Endothelial cell of umbilical vein (primary cell): ENCODE results near the gene SLC38A10. TPM values are rescaled to one million over a fixed set of nuclear protein-coding genes. Genes with fewer than 3 reads are reported as not detected.
A peak's percentile ranks its signal among the peaks of the same experiment; 100 is the strongest.

Experiments
- BruUV-seq: library from RNA; stranded (reverse); fragments of 400-500 nt; replicated peaks from 2 replicates; lab custom pipeline; 2021; lab: Mats Ljungman, UMichigan
- CTCF ChIA-PET: fragments of 300-600, 350-600 bp; sonication (Branson Sonifier 250); formaldehyde crosslinking; loops from one replicate; lab custom pipeline; 2021; ENCODE audit warnings: antibody characterized with exemption, inconsistent platforms; lab: Charles Lee
- POLR2A ChIA-PET: fragments of 300-600, 350-600 bp; sonication (Branson Sonifier 250); formaldehyde crosslinking; loops from one replicate; lab custom pipeline; 2021; ENCODE audit warnings: antibody characterized with exemption, inconsistent platforms; lab: Charles Lee
- DNase-seq: peaks from one replicate; pipeline ENCODE4 v3.0.0-alpha.2; 2011; ENCODE audit warnings: low read depth, low spot score
- FAIRE-seq: peaks from 2 replicates; lab custom pipeline; 2011; peaks lifted over from hg19 to GRCh38; lab: Jason Lieb, UNC
- H2AFZ ChIP-seq: 2 replicates; pipeline ENCODE4 v1.6.0; 2012; ENCODE audit warnings: low read depth, low read length, control low read depth, inconsistent platforms
- H3K27ac ChIP-seq: 2 replicates; pipeline ENCODE4 v1.5.1; 2011; ENCODE audit warnings: low read depth, mild to moderate bottlenecking, control low read depth, low read length, moderate library complexity; ENCODE audit not compliant: insufficient read depth
- H3K27me3 ChIP-seq, 2 experiments: 2 replicates each; pipeline versions ENCODE4 v1.6.0 to v1.6.1; 2011; ENCODE audit warnings: low read length in 2 of 2, mixed read lengths in 1 of 2; ENCODE audit not compliant: control insufficient read depth in 2 of 2, insufficient read depth in 2 of 2
- H3K36me3 ChIP-seq, 2 experiments: 2 replicates in 1 of 2; 3 replicates in 1 of 2; pipeline ENCODE4 v1.5.1; 2011; ENCODE audit warnings: low read length in 2 of 2, mild to moderate bottlenecking in 1 of 2, moderate library complexity in 1 of 2; ENCODE audit not compliant: control insufficient read depth in 2 of 2, insufficient read depth in 2 of 2; ENCODE audit errors: extremely low read depth in 1 of 2
- H3K4me1 ChIP-seq: 3 replicates; pipeline ENCODE4 v1.5.1; 2011; ENCODE audit warnings: mild to moderate bottlenecking, low read length; ENCODE audit not compliant: control insufficient read depth, insufficient read depth; ENCODE audit errors: extremely low read depth
- H3K4me2 ChIP-seq: 2 replicates; pipeline ENCODE4 v1.6.1; 2011; ENCODE audit warnings: low read length, control low read depth, mixed read lengths; ENCODE audit not compliant: insufficient read depth
- H3K4me3 ChIP-seq, 3 experiments: fragments of 200-600 bp in 1 of 3; sonication (generic), shearing (Covaris generic) in 1 of 3; replicated peaks in 1 of 3; 2 replicates each; pipeline ENCODE4 v1.5.1; 2011 to 2016; ENCODE audit warnings: control low read depth in 3 of 3, low read length in 3 of 3, mild to moderate bottlenecking in 2 of 3, inconsistent platforms in 1 of 3, low read depth in 1 of 3, moderate library complexity in 1 of 3; ENCODE audit not compliant: insufficient read depth in 1 of 3
- H3K79me2 ChIP-seq: 2 replicates; pipeline ENCODE4 v1.6.0; 2012; ENCODE audit warnings: low read length, inconsistent platforms; ENCODE audit not compliant: control insufficient read depth, insufficient read depth
- H3K9ac ChIP-seq: replicated peaks from 2 replicates; pipeline ENCODE3; 2011; ENCODE audit warnings: low read length, control low read depth; ENCODE audit not compliant: insufficient read depth; ENCODE audit errors: extremely low read depth
- H3K9me1 ChIP-seq: replicated peaks from 3 replicates; pipeline ENCODE4 v1.6.0; 2011; ENCODE audit warnings: mild to moderate bottlenecking, low read length; ENCODE audit not compliant: control insufficient read depth, insufficient read depth; ENCODE audit errors: extremely low read depth
- H3K9me3 ChIP-seq: replicated peaks from 2 replicates; pipeline ENCODE4 v1.5.1; 2012; ENCODE audit warnings: low read length, inconsistent platforms; ENCODE audit not compliant: control insufficient read depth, insufficient read depth
- H4K20me1 ChIP-seq: replicated peaks from 2 replicates; pipeline ENCODE3; 2011; ENCODE audit warnings: mild to moderate bottlenecking, low read length; ENCODE audit not compliant: control insufficient read depth, insufficient read depth; ENCODE audit errors: extremely low read depth
- CTCF ChIP-seq, 2 donors: IDR thresholded peaks; 1 replicate in 1 of 2; 2 replicates in 1 of 2; pipeline ENCODE4 v1.5.1; 2011; ENCODE audit warnings: low read length in 2 of 2, mild to moderate bottlenecking in 2 of 2, moderate library complexity in 2 of 2, control low read depth in 1 of 2, inconsistent platforms in 1 of 2, low read depth in 1 of 2; ENCODE audit not compliant: insufficient read depth in 1 of 2; ENCODE audit errors: extremely low read depth in 1 of 2
- EZH2 ChIP-seq: IDR thresholded peaks from 2 replicates; pipeline ENCODE4 v1.6.1; 2012; ENCODE audit warnings: borderline replicate concordance, low read depth, mild to moderate bottlenecking, moderate library complexity, low read length, inconsistent platforms; ENCODE audit not compliant: severe bottlenecking
- FOS ChIP-seq: IDR thresholded peaks from 2 replicates; pipeline ENCODE4 v1.6.1; 2011; ENCODE audit warnings: mild to moderate bottlenecking, low read length, moderate library complexity, borderline replicate concordance; ENCODE audit not compliant: insufficient read depth
- GATA2 ChIP-seq: IDR thresholded peaks from 2 replicates; pipeline ENCODE4 v1.7.0; 2011; ENCODE audit warnings: low read depth, mild to moderate bottlenecking, moderate library complexity, mixed read lengths, low read length; ENCODE audit not compliant: insufficient read length, insufficient read depth
- JUN ChIP-seq: IDR thresholded peaks from 2 replicates; pipeline ENCODE4 v1.6.1; 2011; ENCODE audit warnings: borderline replicate concordance, low read depth; ENCODE audit not compliant: insufficient read length, insufficient read depth
- MYC ChIP-seq: IDR thresholded peaks from one replicate; pipeline ENCODE4 v1.6.1; 2011; ENCODE audit warnings: mild to moderate bottlenecking, low read depth, low read length
- POLR2A ChIP-seq: IDR thresholded peaks from 2 replicates; pipeline ENCODE4 v1.6.1; 2012; ENCODE audit warnings: low read depth, mild to moderate bottlenecking, control low read depth, low read length
- POLR2AphosphoS5 ChIP-seq: IDR thresholded peaks from 2 replicates; pipeline ENCODE4 v1.6.1; 2012; ENCODE audit warnings: low read depth, mild to moderate bottlenecking, control low read depth, low read length, moderate library complexity; ENCODE audit not compliant: insufficient read depth
- dilution Hi-C: fragments of 300-500 bp; cut with MboI; formaldehyde crosslinking; loops from one replicate; pipeline ENCODE4 v1.15.0; 2019; ENCODE audit warnings: low sequenced_read_pairs; ENCODE audit not compliant: extremely low pct_ligation_motif_present
- intact Hi-C: fragments of 100-400 bp; cut with micrococcal nuclease; formaldehyde crosslinking; loops from one replicate; pipeline ENCODE4 v1.10.0; 2022
- polyA plus RNA-seq, 4 experiments: library from polyadenylated mRNA; depleted of rRNA in 3 of 4; stranded (reverse) in 3 of 4; unstranded in 1 of 4; fragments of >200 nt; gene quantifications; 2 replicates each; pipeline versions ENCODE4 v1.2.1 to v1.2.3, GENCODE V29; 2011 to 2012; ENCODE audit warnings: missing spikeins in 1 of 4
- total RNA-seq: library from RNA; stranded (reverse); gene quantifications from 2 replicates; pipeline ENCODE4 v1.2.3, GENCODE V29; 2021
- TF ChIP-seq, protein P1 (sequence below): IDR thresholded peaks from 2 replicates; pipeline ENCODE4 v1.6.1; 2011; ENCODE audit not compliant: insufficient read depth, insufficient read length

The SLC38A10 gene
- total and polyA plus RNA-seq, 2 donors (not counting 3 experiments of a cell fraction or from before 2014, with no cell fraction given): 72.7 to 113 TPM

DNA sequence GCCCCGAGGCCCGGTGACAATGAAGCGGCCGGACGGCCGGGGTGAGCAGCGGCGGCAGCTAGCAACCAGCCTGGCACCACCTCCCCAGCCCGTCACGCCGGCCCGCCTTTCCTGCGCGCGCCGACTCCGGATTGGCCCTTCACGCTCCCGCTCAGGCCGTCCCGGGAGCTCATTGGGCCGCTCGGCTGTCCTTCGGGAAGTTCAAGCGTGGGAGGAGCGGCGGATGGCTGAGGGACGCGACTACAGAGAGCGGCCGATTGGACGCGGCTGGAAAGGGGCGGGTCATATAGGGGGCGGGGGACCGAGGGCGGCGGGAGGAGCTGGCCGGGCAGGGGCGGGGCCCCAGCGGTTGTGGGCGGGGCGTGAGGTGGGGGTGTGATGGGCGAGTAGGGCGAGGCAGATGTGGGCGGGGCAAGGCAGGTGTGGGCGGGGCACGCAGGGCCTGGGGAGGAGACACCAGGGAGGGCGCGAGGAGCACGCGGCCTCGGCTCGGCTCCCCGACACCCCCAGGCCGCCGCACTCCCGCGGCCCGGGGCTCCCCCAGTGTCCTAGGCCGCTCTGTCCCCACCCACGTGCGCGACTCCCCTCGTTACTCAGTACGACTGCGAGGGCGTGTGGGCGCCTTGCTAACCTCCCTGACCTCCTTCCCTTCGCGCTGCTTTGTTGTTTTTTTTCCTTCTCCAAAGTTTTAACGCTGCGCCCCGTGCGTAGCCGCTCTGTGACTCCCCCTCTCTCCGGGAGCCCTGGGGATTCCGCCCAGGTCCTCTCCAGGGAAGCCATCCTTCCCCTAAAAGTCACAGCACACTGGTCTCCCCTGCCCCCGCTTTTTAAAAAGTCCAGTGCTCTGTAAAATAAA lies 72.0 kb downstream of the SLC38A10 start, which contains the start of gene CEP131:
TSS of gene CEP131 (minus strand) at position 60 of the 856 bp plus-strand sequence. CDS start 2,909 bp downstream, outside the sequence.
- intact Hi-C loops (loop anchor here (1.0 to 5.0 kb wide), 3 partner anchors 16 to 191 kb away; partner anchors contain the start of genes NDUFAF8 and TEPSIN), dilution Hi-C loops (no loop called here)
- no peaks in the 10 kb centered on the region for H3K9me3 ChIP-seq
- no TSS peak for BruUV-seq
- ChIA-PET CTCF (interaction anchor here (0.6 to 1.3 kb wide), 4 partner anchors 9 to 80 kb away, joined by 3 to 7 read pairs (median 6); partner anchors contain the start of genes NDUFAF8 and TEPSIN), POLR2A (interaction anchor here (0.7 to 1.2 kb wide), 2 partner anchors 16 to 207 kb away, joined by 4 to 6 read pairs; partner anchors contain the start of genes NDUFAF8 and TEPSIN)
- H4K20me1 ChIP-seq: no peaks in the 10 kb centered on the region
- H3K4me3 ChIP-seq: peak within 1 kb of the TSS; percentile 64 to 94 (median 85)
- peak within 1 kb of the TSS; percentile 83 for H3K9ac ChIP-seq
- no peaks in the 10 kb centered on the region for H3K27me3 ChIP-seq
- H2AFZ ChIP-seq: peak within 1 kb of the TSS; percentile 97
- H3K79me2 ChIP-seq: peaks cover 5% of the 10 kb centered on the region
- peaks cover 14% of the 10 kb centered on the region for H3K4me1 ChIP-seq
- H3K27ac ChIP-seq: no peak within 1 kb of the TSS
- no peak for TF ChIP-seq FOS
- TF ChIP-seq JUN: no peak
- TF ChIP-seq, protein P1, sequence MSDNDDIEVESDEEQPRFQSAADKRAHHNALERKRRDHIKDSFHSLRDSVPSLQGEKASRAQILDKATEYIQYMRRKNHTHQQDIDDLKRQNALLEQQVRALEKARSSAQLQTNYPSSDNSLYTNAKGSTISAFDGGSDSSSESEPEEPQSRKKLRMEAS: peak; percentile 58
- no peak for TF ChIP-seq EZH2
- no peak for TF ChIP-seq GATA2
- TF ChIP-seq MYC: no peak
- TF ChIP-seq POLR2AphosphoS5: peak; percentile 47
- TF ChIP-seq CTCF (IDR thresholded peaks at IDR 0.05; ENCODE audit: extremely low read depth in 1 of 2, insufficient read depth in 1 of 2, low read depth in 1 of 2, low read length in 2 of 2): no peak
- TF ChIP-seq POLR2A: peak; percentile 62
- peak; percentile 98 for DNase-seq
- H3K9me1 ChIP-seq: no peaks in the 10 kb centered on the region
- FAIRE-seq: peak; percentile 99
- no peaks in the 10 kb centered on the region for H3K36me3 ChIP-seq
- peak within 1 kb of the TSS; percentile 76 for H3K4me2 ChIP-seq
